NCI-H1436 (cell line): Measurements from ENCODE around the gene STK4.
A peak's percentile ranks its signal among the peaks of the same experiment; 100 is the strongest.

Experiments
- DNase-seq: peaks from one replicate; lab custom pipeline; 2025; lab: John Stamatoyannopoulos, UW

Gene STK4

DNA sequence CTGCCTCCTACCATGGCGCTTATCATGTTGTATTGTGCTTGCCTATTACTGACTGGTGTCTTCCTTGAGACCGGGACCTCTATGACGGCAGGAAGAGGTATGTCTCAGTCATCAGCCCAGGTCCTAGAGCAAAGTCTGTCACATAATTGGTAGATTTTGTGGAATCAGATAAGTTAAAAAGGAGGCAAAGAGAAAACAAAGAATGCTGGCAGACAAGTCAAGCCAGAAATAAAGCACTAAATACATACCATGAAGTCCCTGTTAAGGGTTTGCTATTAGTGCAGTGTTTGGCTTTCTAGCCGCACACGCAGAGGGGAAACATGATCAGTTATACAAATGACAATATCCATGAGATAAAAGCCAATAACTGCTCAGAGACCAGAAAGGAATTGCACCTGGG lies 12.1 kb upstream of the STK4 start:
- no peak for DNase-seq

DNA sequence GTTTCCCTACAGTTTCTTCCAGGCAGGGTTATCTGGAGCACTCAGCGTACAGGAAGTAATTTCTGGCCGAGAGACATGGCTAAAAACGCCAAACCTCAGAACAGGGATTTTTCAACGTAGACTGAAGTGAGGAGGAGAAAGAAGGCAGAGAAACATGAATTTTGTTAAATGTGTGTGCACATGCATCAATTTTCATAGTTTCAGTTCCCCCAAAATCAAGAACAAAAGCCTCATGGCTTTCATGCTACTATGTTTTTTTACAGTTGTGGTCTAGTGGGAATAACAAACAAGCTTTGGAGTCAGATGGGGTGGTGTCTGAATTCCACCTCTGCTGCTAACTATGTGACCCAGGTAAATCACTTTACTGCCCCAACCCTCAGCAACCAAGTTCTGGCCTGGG lies 11.0 kb upstream of the STK4 start:
- no peak for DNase-seq

DNA sequence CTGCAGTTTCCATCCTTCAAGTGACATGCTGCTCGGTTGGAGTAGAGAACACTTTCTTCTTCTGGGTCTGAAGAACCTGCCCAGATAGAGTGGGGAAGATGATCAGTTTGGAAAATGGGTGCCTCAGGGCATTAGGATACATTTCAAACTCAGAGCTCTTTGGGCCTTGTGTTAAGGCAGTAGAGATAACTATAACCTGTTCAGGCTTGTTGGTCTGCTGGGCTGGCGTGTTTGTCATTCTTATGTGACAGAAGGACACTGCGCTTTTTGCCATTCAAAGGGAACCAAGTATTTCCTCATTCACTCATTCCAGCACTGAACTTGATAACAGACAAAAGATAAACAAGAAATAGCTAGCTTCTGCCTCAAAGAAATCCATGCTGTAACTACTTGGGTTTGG lies 9.9 kb upstream of the STK4 start:
- DNase-seq = no peak

DNA sequence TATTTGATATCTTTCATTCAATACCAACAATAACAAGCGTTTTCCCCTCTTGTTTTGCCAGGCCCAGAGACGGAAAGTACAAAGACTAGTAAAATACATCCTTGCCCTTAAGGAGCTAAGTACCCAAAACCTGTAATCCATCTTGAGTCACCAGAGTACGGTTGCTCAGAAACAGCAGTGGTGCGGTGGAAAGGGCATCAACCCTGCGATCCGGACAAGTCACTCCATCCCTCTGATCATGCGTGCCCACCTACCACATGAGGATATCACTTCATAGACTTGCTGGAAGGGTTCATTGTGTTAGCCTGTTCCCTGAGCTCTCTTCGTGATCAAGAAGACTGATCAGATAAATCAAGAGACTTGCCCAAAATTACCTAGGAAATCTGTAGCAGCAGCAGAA lies 8.0 kb upstream of the STK4 start:
- DNase-seq = no peak

DNA sequence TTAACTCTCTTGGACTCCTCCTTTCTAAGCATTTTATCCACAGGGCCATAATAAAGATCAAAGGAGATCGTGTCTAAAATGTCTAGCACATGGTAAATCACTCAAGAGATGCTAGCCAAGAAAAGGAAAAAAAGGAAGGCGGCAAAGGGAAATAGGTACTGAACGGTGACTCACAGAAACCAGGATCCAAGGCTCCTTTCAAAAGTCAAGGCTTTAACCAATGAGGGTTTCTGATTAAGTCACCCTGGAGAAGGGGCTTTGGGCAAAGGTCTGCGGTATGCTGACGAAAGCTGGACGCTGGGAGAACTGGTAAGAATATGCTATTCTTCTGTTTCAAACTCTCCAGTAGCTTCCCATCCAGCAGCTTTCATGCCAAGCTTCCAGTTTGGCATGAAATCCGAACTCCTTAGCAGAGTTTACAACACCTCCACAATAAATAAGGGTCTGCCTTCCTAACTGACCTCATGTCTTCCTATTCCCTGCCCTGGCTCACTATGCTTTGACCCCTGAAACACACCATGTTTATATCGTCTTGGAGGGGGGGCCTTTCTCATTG lies 7.2 kb upstream of the STK4 start:
- DNase-seq = no peak

DNA sequence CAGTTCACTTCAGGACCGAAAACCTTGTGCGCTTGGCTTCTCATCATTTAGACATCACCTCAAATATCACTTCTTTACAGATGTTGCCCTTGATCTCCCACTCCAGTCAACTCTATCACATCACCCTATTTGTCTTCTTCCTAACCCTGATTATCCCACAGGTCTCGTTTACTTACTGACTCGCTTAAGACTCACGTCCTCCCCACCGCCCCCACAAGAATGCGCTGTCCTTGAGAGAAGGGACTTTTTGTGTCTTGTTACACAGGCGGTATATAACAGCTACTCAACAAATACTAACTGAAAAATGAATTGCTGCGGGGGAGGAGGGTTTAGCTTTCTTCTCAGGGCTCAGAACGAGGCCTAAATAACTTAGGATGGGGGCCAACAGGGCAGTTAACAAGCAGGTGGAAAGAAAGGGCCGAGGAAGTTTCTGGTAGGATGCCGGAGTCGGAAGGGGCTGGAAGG lies 6.6 kb upstream of the STK4 start:
- DNase-seq = no peak

DNA sequence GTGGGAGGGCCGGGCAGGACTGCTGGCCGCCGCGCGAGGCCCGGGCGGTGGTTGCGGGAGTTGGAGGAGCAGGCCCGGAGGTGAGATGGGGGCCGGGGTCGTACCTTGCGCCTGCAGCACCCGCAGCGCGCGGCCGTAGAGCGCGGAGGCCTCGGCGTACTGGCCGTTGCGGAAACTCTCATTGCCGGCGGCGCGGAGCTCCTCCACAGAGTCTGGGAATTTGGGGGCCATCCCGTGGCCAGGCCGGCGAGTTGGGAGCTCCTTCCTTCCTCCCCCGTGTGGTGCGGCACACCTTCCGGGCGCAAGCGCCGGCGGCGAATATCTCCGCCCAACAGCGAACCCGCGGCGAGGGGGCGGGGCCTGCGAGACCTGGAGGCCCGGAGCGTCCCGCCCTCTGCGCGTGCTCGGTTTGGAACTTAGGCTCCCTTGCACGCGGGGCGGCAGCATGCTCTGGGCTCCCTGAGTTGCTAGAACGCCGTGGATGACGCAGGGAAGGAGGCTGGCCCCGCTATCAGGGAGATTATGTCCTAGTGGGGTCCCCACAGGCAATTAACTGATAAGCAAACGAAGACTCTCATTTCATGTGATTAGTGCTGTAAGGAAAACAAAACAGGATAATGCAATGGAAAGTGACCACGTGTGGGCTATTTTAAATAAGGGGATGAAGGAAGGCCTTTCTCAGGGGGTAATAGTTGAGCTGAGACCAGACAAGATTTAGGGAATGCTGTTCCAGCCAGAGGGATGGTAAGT lies 6.0 kb upstream of the STK4 start, which contains the start of gene TOMM34:
Gene TOMM34 (minus strand): TSS at position 295 of the 750 bp plus-strand sequence. CDS start 64 bp downstream, at position 231.
- peak; percentile 93 for DNase-seq

DNA sequence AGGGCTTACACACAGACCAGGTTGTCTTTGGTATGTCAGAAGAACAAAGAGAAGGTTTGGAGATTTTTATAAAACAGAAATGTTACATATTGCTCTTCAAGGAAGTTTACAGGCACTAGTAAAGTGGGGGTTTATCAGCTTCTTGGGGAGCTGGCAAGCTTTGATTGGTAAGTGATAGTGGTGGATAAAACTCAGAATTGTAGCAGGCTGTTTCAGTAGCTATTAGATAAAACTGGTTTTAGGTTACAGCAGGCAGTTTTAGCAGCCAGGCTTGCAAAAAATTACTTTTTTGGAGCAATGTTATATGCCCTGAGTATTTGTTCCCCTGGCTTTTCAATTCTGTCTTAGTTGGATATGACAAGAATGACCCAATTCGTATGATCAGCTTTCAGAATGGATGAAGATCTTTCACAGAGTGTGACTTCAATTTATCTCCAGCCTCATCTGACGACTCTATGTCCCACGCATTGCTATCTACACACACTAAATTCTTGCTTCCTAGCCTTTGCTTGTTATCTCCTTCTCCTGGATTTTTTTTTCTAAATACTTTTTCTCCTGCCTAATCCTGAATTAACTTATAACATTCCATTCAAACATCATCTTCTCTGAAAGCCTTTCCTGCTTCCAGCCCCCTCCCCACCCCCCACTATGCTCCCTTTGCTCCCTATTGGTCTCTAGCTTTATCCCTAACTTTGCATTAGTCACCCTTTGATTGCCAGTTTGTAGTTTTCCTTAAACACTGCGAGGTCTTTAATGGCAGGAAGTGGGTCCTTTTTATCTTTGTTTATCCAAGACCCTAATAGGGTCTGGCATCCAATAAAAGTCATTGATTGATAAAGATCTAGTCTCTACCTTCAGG lies 5.1 kb upstream of the STK4 start:
- DNase-seq = no peak

DNA sequence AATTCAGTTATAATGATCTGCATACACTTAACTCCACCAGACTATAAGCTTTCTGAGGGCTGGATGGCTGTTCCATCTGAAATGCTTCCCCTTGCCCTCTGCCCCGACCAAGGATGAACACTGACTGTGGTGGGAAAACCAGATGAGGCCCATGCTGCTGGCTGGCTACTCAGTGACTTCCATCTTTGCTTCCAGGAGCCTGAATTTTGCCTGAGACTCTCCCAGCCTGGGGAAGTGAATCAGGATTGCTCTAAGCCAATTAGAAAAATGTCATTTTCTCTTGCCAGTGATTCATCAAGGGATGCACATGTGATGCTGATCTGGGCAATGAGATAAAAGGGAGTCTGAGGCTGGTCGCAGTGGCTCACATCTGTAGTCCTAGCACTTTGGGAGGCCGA lies 4.4 kb upstream of the STK4 start:
- no peak for DNase-seq

DNA sequence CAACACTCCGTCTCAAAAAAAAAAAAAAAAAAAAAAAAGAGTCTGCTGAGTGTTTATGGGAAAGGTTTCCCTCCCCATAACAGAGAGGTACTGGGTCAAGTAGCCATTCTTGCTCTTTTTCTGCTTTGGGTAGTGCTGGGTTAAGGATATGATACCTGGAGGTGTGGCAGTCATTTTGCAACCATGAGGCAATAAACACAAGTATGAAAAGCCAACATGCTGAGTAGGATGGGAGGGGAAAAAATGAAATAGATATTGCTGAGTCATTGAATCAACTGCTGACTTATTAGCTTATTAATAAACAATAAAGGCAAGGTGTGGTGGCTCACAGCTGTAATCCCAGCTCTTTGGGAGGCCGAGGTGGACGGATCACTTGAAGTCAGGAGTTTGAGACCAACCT lies 3.8 kb upstream of the STK4 start:
- DNase-seq = no peak

DNA sequence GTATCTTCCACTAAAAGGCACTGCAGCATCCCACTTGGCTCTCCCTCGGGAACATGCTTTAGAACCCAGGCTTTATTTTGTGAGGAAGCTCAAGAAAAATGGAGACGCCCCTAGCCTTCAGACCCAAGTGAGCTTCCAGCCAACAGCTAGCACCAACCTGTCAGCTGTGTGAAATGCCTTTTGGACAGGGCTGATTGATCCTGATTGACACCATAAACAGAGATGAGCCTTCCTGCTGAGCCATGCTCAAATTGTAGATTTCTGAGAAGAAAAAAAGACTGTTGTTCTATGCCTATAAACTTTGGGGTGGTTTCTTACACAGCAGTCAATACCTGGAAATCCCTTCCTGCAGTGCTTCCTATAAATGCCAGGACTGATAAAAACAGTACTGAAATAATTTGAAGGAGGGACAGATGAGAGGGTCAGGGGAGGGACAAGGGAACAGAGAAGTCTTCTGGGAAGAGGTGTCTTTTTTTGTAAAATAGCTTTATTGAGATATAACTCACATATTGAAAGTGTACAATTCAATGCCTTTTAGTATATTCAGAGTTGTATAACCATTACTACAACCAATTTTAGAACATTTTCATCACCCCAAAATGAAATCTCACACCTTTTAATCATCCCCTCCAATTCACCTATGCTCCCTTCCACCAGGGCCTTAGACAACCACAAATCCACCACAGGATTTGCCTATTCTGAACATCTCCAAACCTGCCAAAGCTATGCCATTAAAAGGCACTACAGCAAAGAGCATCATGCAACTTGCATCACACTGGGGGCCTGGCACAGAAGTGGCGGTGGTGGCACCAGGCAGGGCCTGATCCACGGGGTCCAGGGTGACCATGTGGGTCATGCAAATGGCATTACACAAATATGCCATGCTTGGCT lies 2.7 kb upstream of the STK4 start:
- DNase-seq = no peak

DNA sequence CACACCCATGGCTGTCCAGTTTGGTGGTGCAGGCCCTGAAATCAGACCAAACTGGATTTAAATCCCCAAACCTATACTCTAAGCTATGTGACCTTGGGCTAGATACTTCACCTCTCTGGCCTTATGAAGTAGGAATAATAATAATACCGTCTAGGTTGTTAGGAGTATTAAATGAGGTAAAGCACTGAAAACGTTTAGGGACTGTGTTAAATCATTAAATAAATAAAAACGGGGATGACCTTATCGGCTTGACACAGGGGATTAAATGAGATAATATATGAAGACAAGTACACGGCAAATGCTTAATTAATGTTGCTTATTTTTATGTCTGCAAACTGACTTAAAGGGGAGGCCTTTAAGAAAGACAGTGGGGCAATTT lies 672 bp upstream of the STK4 start:
- no peak for DNase-seq

DNA sequence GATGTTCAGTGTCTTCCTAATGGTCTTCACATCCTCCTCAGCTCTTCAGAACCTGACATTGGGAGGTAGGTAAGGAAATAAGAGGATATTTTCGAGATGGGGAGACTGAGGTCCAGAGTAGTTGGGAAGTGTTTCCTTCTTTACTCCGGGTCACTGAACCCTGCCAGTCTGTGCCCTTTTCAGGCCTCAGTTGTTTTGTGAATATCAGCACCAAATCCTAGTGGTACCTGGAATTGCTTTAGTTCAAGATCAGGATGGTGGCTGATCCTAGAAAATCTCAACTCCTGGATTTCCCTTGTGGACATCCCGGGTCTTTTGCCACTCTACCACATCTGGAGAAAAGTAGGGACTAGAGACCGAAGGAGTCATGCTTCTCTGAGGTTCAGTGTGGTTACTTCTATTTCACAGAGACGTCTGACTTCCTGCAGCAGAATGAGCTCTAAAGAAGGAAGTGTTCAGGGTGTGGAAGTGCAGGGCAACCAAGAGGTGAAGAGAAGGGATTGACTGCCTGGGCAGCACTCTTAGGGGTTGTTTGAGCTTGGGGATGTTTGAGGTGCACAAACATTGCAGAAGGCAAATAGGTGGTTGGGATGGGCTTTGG lies 995 bp downstream of the STK4 start:
- no peak for DNase-seq

DNA sequence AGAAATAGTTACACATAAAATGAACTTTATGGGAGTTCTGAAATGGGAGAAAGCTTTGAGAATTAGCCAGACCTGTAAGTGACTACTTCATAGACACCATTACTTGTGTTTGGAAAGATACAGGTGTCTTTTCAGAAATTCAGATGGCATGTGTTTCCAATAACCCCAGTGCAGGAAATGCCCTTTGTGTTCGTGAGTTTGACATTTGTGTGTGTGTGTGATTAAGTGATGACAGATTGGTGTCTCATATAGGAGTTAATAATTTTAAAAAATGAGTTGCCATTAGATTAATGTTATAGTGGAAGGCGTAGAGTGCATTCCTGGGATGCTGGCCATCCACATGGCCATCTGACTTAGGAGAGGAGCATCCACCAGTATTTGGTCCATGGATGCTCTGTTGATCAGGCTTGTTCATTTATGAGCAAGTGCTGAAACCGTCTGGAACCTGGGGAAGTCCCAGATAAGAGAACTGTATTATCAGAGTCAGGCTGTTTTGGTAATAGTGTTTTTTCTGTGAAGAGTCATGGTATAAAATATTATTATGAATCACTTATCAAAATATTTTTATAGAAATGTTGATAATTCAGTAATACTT lies 3.1 kb downstream of the STK4 start:
- no peak for DNase-seq

DNA sequence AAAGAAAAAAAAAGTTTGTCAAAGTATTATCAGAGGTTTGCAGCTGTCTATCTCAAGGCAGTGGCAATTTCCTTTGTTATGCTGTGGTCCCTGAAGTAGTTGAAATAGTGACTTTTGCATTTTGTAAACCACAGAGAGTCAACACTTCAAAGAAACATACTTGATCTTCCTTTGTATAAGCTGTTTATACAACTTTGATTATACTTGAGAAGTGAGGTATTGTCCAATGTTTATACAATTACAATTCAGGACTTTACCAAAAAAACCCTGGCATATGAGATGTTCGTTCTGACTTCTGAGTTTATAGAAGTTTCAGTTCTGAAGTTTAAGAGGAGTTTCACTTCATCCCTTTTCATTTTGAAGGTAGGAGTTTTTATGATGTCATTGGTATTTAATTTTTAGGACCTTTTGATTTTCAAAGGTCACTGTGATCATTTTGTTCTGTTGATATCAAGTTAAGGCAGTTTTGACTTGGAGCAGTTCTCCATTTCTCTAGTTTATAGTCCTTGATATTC lies 4.0 kb downstream of the STK4 start:
- DNase-seq = no peak

DNA sequence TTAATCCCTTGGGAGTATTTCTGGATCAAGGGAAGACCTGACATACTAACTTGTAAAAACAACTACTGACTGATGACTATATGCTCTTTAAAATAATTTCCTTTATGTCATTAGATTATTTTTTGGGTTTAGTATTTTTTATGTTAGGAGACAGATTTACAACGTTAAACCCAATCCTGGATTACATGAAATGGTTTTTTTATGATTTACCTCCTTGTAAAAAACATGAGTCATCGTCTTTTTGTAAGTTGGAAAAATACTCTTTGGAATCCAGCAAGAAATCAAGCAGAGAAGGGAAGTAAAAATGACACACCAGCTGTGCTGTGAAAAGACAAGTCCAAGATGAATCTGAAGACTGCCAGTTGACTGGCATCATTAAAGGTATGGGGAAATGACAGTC lies 6.7 kb downstream of the STK4 start:
- DNase-seq = no peak

DNA sequence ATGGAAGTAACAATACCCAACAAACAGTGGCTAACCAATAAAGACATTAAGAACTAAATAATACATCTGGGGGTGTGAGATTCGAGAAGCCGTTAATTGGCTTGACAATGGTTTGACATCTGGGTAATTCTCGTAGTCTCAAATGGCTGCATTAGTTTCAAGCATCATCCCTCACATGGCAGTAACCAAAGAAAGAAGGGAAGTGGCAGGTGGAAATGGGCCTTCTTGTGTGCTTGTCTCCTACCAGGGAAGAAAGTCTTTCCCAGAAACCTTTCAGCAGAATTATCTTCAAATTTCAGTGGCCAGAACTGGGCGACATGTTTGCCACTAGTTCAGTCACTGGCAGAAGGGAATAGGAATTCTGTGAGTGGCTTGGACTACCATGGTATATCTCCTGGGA lies 10.4 kb downstream of the STK4 start:
- no peak for DNase-seq

DNA sequence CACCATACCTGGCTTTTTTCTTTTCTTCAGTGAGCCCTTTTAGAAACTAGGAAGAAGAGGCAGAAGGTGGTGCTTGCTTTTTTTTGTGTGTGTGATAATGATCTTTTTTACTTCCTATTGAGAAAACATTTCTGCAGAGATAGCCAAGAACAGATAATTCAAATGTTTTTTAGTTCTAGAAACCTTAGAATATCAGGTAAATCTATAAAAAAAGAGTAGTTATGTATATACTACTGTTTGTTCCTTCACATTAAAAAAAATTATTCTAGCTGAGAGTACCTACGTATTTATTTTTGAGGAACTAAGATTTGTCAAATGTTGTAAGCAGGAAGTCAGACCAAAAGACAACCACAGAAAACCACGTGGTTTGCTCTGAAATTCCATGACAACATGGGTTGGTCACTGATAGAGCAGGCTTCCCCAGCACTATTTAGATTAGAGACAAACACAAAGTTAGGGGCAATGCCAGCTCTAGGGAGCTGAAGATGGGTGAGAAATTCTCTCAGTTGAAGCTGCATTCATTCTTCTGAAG lies 12.8 kb downstream of the STK4 start:
- no peak for DNase-seq

DNA sequence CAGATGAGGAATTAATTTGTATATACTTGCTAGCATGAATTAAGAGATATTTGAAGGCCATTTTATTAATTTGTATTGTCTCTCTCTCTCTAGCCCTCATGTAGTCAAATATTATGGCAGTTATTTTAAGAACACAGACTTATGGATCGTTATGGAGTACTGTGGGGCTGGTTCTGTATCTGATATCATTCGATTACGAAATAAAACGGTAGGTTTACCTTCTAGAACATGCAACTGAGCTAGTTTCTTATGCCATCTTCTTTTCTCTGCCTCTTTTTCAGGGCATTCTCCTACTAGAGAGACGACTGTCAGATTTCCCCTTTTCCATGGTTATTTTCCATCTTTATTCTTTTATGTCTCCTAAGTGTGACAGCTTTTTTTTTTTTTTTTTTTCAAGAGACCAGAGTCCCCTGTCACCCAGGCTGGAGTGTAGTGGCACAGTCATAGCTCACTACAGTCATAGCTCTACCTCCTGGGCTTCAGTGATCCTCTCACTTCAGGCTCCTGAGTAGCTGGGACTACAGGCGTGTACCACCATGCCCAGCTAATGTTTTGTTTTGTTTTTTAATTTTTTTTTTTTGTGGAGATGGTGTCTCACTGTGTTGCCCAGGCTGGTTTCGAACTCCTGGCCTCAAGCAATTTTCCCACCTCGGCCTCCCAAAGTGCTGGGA lies 15.6 kb downstream of the STK4 start:
- no peak for DNase-seq

DNA sequence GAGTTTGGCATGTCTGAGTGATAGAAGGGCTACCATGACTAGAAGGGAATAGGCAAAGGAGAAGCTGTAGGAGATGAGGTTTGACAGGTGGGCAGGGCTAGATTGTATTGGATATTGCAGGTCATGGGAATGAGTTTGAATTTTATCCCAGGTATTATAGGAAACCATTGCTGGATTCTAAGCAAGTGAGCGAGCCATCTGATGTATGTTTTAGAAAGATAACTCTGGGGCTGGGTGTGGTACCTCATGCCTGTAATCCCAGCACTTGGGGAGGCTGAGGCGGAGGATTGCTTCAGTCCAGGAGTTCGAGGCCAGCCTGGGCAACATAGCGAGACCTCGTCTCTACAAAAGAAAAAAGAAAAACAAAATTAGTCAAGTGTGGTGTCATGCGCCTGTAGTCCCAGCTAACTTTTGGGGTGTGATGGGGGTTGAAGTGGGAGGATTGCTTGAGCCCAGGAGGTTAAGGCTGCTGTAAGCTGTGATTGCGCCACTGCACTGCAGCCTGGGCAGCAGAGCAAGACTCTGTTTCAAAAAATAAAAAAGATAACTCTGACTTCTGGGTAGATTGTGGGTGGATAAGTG lies 16.9 kb downstream of the STK4 start:
- no peak for DNase-seq
